ENCODE measurements around the gene PTGES. TPM values are rescaled to one million over a fixed set of nuclear protein-coding genes. Genes with fewer than 3 reads are reported as not detected.

Gene PTGES
- total and polyA plus RNA-seq, 10 of the 15 experiments (the other 5 are each of a cell fraction or from before 2014, with no cell fraction given): 0.57 TPM; not detected in 9

GRCh38 chr9:129757045-129757444, 4.2 kb upstream of the PTGES start:
- Histone ChIP-seq H4K20me1 (ENCODE audit: control insufficient read depth, insufficient read depth) (no peaks in the 10 kb centered on the region), H2AFZ (ENCODE audit: control insufficient read depth, low read depth, low read length) (no peak overlapping the region), H3K9me3 (replicated peaks; ENCODE audit: control insufficient read depth, insufficient read depth, low read length) (no peaks in the 10 kb centered on the region), H3K4me3 (no peak overlapping the region), H3K27me3 (replicated peaks in 1 of 2; ENCODE audit: control insufficient read depth in 2 of 2, insufficient read depth in 2 of 2, low read length in 1 of 2) (no peaks in the 10 kb centered on the region; a peak in 1 of 4 replicates), H3K79me2 (ENCODE audit: control insufficient read depth, insufficient read depth, low read length) (no peaks in the 10 kb centered on the region), H3K9ac (ENCODE audit: control insufficient read depth, insufficient read depth, low read length) (no peak overlapping the region), H3K4me2 (ENCODE audit: control insufficient read depth, insufficient read depth) (peak overlapping the region; percentile 7; the same call in 1 of the 2 replicates), H3K36me3 (ENCODE audit: control insufficient read depth in 2 of 2, insufficient read depth in 2 of 2, low read length in 1 of 2) (no peaks in the 10 kb centered on the region), H3K27ac (ENCODE audit: control insufficient read depth, insufficient read depth) (no peak overlapping the region), H3K4me1 (ENCODE audit: control insufficient read depth, insufficient read depth, low read length) (peaks cover 5% of the 10 kb centered on the region; the same call in 1 of the 2 replicates)
- peak; percentile 24; the same call in 1 of the 3 replicates for ATAC-seq
- no peak for DNase-seq (ENCODE audit: low read depth, low spot score)
- 31% methylated on average over 9 of the region's 9 CpGs for WGBS (ENCODE audit: insufficient coverage, insufficient replicate concordance, low lambda C conversion rate, missing lambda C conversion rate)
- SMC1A ChIA-PET (ENCODE audit: uncharacterized antibody, unreplicated experiment): no interaction called here
- in situ Hi-C loops (cut with MboI) (no loop called here), intact Hi-C loops (cut with micrococcal nuclease; ENCODE audit: unreplicated experiment) (no loop called here)
- TF ChIP-seq NR2F1 (conservative IDR thresholded peaks at IDR 0.05) (no peak), ZBTB33 (IDR thresholded peaks at IDR 0.05) (no peak), NKRF (conservative IDR thresholded peaks at IDR 0.05) (no peak), CREM (IDR thresholded peaks at IDR 0.05; ENCODE audit: low read depth) (no peak), TCF3 (IDR thresholded peaks at IDR 0.05; ENCODE audit: borderline replicate concordance, insufficient read depth, low read depth, low read length) (no peak), CEBPZ (IDR thresholded peaks at IDR 0.05; ENCODE audit: low read depth, low read length) (no peak), SUPT20H (IDR thresholded peaks at IDR 0.05; ENCODE audit: borderline replicate concordance, control insufficient read depth, low read depth, low read length) (no peak)
- FAIRE-seq: no peak
- CTCF ChIA-PET: interaction anchor here (1.6 to 2.2 kb wide), 2 partner anchors 19 to 31 kb away, joined by 4 to 8 read pairs; no protein-coding TSS in a partner anchor
- POLR2A ChIA-PET: no interaction called here
- no TSS peak for BruUV-seq (replicated peaks)
- RAD21 ChIA-PET (ENCODE audit: unreplicated experiment): interaction anchor here (1.0 kb wide), 1 partner anchor 30 kb away, joined by 3 read pairs; no protein-coding TSS in a partner anchor

Measured in GM12878 (cell line).